Measurements from ENCODE around the gene PLEKHN1. TPM values are rescaled to one million over a fixed set of nuclear protein-coding genes. Genes with fewer than 3 reads are reported as not detected.

The PLEKHN1 gene
- total RNA-seq, 2 donors from 2014 or later = 1.5 to 4.6 TPM

- Mint-ChIP-seq H3K27me3 (ENCODE audit: insufficient read depth) (peaks cover 86% of the 10 kb centered on the region), H3K36me3 (ENCODE audit: low read depth) (peaks cover 11% of the 10 kb centered on the region), H3K9me3 (no peaks in the 10 kb centered on the region), H3K4me3 (no peak overlapping the region), H3K4me1 (peaks cover 15% of the 10 kb centered on the region), H3K27ac (no peak overlapping the region)
- Histone ChIP-seq H3K4me3 (ENCODE audit: low read length) (no peak overlapping the region), H3K9me3 (ENCODE audit: control insufficient read depth, low read length) (no peaks in the 10 kb centered on the region), H3K9ac (ENCODE audit: extremely low read depth, low read length, poor library complexity, severe bottlenecking) (no peak overlapping the region), H3K27ac (ENCODE audit: low read depth, low read length) (no peak overlapping the region), H3K27me3 (ENCODE audit: control insufficient read depth, insufficient read depth, low read length, poor library complexity, severe bottlenecking) (peaks cover 69% of the 10 kb centered on the region), H3K4me1 (ENCODE audit: control insufficient read depth, insufficient read depth, low read length) (peaks cover 14% of the 10 kb centered on the region), H3K36me3 (ENCODE audit: control insufficient read depth, insufficient read depth, low read length) (no peaks in the 10 kb centered on the region)
- 91 to 93% methylated on average over 14 to 15 of the region's 15 CpGs for WGBS, 2 experiments (ENCODE audit: insufficient coverage in 1 of 2, insufficient read length in 1 of 2)
- DNase-seq = no peak
- TF ChIP-seq CTCF (conservative IDR thresholded peaks at IDR 0.05) = no peak
Measured at GRCh38 chr1:918353-918752, 47.9 kb upstream of the PLEKHN1 start.

- no peaks in the 10 kb centered on the region for H3K9me3 ChIP-seq (ENCODE audit: control insufficient read depth, low read length)
- no peak for TF ChIP-seq CTCF (conservative IDR thresholded peaks at IDR 0.05)
- no peaks in the 10 kb centered on the region for H3K36me3 ChIP-seq (ENCODE audit: control insufficient read depth, insufficient read depth, low read length)
- WGBS, 2 experiments (ENCODE audit: insufficient coverage in 1 of 2, insufficient read length in 1 of 2) = 86% methylated on average over 2 to 6 of the region's 6 CpGs
- Mint-ChIP-seq H3K4me3 (no peak overlapping the region), H3K4me1 (peaks cover 15% of the 10 kb centered on the region), H3K27me3 (ENCODE audit: insufficient read depth) (peaks cover 84% of the 10 kb centered on the region), H3K27ac (no peak overlapping the region), H3K36me3 (ENCODE audit: low read depth) (peaks cover 12% of the 10 kb centered on the region), H3K9me3 (no peaks in the 10 kb centered on the region)
- DNase-seq = no peak
- no peak overlapping the region for H3K4me3 ChIP-seq (ENCODE audit: low read length)
- no peak overlapping the region for H3K27ac ChIP-seq (ENCODE audit: low read depth, low read length)
- H3K9ac ChIP-seq (ENCODE audit: extremely low read depth, low read length, poor library complexity, severe bottlenecking) = no peak overlapping the region
- peaks cover 10% of the 10 kb centered on the region for H3K4me1 ChIP-seq (ENCODE audit: control insufficient read depth, insufficient read depth, low read length)
- peaks cover 73% of the 10 kb centered on the region for H3K27me3 ChIP-seq (ENCODE audit: control insufficient read depth, insufficient read depth, low read length, poor library complexity, severe bottlenecking)
Measured at GRCh38 chr1:918843-919242, 47.4 kb upstream of the PLEKHN1 start.

GRCh38 chr1:919271-919872 is 46.9 kb upstream of the PLEKHN1 start:
- H3K27me3 Mint-ChIP-seq (ENCODE audit: insufficient read depth) = peaks cover 78% of the 10 kb centered on the region
- Histone ChIP-seq H3K9me3 (ENCODE audit: control insufficient read depth, low read length) (no peaks in the 10 kb centered on the region), H3K4me1 (ENCODE audit: control insufficient read depth, insufficient read depth, low read length) (peaks cover 6% of the 10 kb centered on the region), H3K27ac (ENCODE audit: low read depth, low read length) (no peak overlapping the region), H3K4me3 (ENCODE audit: low read length) (no peak overlapping the region), H3K36me3 (ENCODE audit: control insufficient read depth, insufficient read depth, low read length) (no peaks in the 10 kb centered on the region), H3K27me3 (ENCODE audit: control insufficient read depth, insufficient read depth, low read length, poor library complexity, severe bottlenecking) (peaks cover 75% of the 10 kb centered on the region), H3K9ac (ENCODE audit: extremely low read depth, low read length, poor library complexity, severe bottlenecking) (no peak overlapping the region)
- 91 to 92% methylated on average over 17 to 29 of the region's 29 CpGs for WGBS, 2 experiments (ENCODE audit: insufficient coverage in 1 of 2, insufficient read length in 1 of 2)
- DNase-seq = no peak
- peaks cover 12% of the 10 kb centered on the region for H3K36me3 Mint-ChIP-seq (ENCODE audit: low read depth)
- peaks cover 15% of the 10 kb centered on the region for H3K4me1 Mint-ChIP-seq
- no peak overlapping the region for H3K27ac Mint-ChIP-seq
- no peaks in the 10 kb centered on the region for H3K9me3 Mint-ChIP-seq
- H3K4me3 Mint-ChIP-seq = no peak overlapping the region
- TF ChIP-seq CTCF (conservative IDR thresholded peaks at IDR 0.05) = no peak
